Fibroblast of gingiva (primary cell): Measurements from ENCODE around the gene TSPAN8.
"Not testable (repeated sequence)": the region's sequence is repeated elsewhere in the genome, so short reads cannot be mapped to it uniquely, and the experiment has no call there.

ENCODE experiments used
- DNase-seq: peaks from one replicate; pipeline ENCODE4 v3.0.0-alpha.2; 2011; ENCODE audit warnings: low read depth

TSPAN8 gene

GRCh38 chr12:71125949-71126348 is 31.9 kb downstream of the TSPAN8 start:
- DNase-seq, result no peak

GRCh38 chr12:71125515-71125914 is 32.3 kb downstream of the TSPAN8 start:
- DNase-seq, result peak; percentile 90

GRCh38 chr12:71124835-71125460 is 32.9 kb downstream of the TSPAN8 start:
- no peak for DNase-seq

GRCh38 chr12:71113148-71113547 is 44.7 kb downstream of the TSPAN8 start:
- not testable (repeated sequence) for DNase-seq

DNA sequence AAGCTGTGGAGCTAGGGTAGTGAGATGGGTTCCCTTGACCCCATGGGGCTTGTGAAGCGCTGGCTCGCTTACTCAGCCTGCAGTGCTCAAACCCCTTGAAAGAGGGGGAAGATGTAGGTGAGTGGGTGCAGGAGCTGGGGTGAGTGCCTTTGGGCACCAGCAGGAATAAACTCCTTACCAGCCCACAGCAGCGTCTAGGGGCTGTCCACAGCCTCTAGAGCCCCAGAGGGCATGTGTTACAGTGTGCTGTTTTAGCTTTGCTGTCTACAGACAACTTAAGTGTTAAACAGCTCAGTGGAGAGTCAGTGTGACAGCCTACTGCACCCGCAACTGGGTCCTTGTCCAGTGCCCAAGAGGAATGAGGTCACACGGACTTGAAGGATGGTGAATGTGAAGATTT is 48.0 kb downstream of the TSPAN8 start:
- DNase-seq, result no peak

GRCh38 chr12:71108355-71108754 is 49.4 kb downstream of the TSPAN8 start:
- no peak for DNase-seq

DNA sequence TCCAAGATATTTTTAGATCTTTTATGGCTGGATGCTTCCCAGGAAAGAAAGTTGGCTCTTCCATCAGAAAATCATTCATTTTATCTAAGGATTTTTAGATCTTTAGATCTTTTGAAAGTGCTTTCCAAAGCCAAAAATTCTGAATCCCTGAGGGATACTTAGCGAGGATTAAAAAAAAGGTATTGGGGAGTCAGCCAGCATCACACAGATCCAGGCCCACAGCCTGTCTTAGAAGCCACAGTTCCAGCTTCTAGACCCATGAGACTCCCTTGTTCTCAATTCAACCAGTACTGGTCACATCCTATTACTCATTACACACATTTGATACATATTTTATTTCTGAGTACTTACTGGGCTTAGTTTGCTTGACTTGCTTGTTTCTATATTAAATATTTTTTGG is 49.9 kb downstream of the TSPAN8 start:
- DNase-seq, result no peak

DNA sequence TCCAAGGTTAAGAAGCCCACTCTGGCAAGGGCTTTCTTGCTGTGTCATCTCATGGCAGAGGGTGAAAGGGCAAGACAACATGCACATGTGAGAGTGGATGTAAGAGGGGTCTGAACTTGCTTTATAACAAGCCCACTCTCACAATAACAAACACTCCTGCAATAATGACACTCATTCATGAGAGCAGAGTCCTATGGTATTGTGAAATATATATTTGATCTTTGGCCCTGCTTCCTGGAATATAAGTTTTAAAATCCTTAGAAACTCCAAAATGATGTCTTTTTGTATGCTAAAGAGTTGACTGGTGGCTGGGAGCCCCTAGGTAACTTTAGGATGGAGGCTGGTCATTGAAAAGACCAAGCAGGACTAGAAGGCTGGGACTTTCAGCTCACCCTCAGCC is 51.8 kb downstream of the TSPAN8 start:
- DNase-seq, result no peak

DNA sequence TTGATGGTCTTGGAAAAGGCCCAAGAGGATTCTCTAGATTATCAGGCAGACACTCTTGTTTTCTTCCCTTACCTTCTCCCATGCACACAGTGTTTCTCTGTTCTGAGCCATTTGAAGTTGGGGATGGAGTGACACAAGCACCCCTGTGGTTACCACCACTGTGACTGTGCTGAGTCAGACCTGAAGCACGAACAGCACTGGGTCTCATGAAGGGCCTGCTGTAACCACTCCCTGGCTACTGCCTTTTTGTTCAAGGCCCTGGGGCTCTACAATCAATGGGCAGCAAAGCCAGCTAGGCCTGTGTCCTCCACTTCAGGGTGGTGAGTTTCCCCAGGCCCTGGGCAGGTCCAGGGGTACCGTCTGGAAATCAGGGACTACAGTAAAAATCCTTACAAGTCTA is 65.5 kb downstream of the TSPAN8 start:
- DNase-seq, result no peak

- DNase-seq, result no peak
These were observed 66.8 kb downstream of the TSPAN8 start for GRCh38 chr12:71090971-71091370.

DNA sequence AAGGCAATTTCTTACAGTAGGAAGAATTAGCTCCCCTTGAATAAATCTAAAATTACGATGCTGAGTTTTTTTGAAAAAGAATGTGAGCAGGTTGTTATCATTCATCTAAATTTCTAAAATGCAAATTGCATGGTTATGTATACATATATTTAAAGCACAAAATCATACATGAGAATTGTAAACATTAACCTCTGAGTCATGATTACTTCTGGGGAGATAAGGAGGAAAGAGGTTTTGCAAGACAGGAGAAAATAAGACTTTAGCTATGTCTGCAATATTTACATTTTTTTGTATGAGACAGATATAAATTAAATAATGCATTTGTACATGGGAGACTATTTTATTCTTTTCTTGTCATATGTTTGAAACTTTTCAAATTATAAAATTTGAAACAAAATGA is 72.2 kb downstream of the TSPAN8 start:
- DNase-seq, result no peak

- DNase-seq, result no peak
These were observed 82.1 kb downstream of the TSPAN8 start for GRCh38 chr12:71075743-71076142.
